GM21723 (cell line): ENCODE results near the gene SLC25A12.
"Not testable (repeated sequence)": the region's sequence is repeated elsewhere in the genome, so short reads cannot be mapped to it uniquely, and the experiment has no call there.

ENCODE experiments used
- ATAC-seq: cut with Tn5 transposase; IDR thresholded peaks from one replicate; pipeline ENCODE4 v1.9.1; 2021; ENCODE audit warnings: mild to moderate bottlenecking, moderate library complexity; ENCODE audit not compliant: unreplicated experiment

Gene SLC25A12

GRCh38 chr2:171893824-171894611, at the start of gene SLC25A12:
TSS of gene SLC25A12 (minus strand) at chr2:171894244. CDS start at chr2:171894214, 30 bp downstream.
- ATAC-seq: peak; percentile 93

- no peak for ATAC-seq
These were observed 47.3 kb upstream of the SLC25A12 start for GRCh38 chr2:171941316-171941699.

GRCh38 chr2:171939743-171940071, 45.7 kb upstream of the SLC25A12 start:
- no peak for ATAC-seq

GRCh38 chr2:171939058-171939742, 45.2 kb upstream of the SLC25A12 start:
- no peak for ATAC-seq

- ATAC-seq: no peak
These were observed 36.3 kb upstream of the SLC25A12 start for GRCh38 chr2:171930385-171930784.

- no peak for ATAC-seq
These were observed 30.3 kb upstream of the SLC25A12 start for GRCh38 chr2:171924170-171924942.

GRCh38 chr2:171923206-171923605, 29.2 kb upstream of the SLC25A12 start:
- no peak for ATAC-seq

GRCh38 chr2:171922230-171923022, 28.4 kb upstream of the SLC25A12 start, which contains the start of gene HAT1:
TSS of gene HAT1 (plus strand) at chr2:171922461. CDS start at chr2:171922501, 40 bp downstream.
- peak; percentile 96 for ATAC-seq

GRCh38 chr2:171921970-171922229, 27.9 kb upstream of the SLC25A12 start:
- ATAC-seq: no peak

GRCh38 chr2:171919453-171919852, 25.4 kb upstream of the SLC25A12 start:
- no peak for ATAC-seq

GRCh38 chr2:171913517-171913916, 19.5 kb upstream of the SLC25A12 start:
- ATAC-seq: no peak

GRCh38 chr2:171910494-171910893, 16.4 kb upstream of the SLC25A12 start:
- ATAC-seq: no peak

GRCh38 chr2:171909266-171909665, 15.2 kb upstream of the SLC25A12 start:
- no peak for ATAC-seq

- ATAC-seq: no peak
These were observed 14.2 kb upstream of the SLC25A12 start for GRCh38 chr2:171908235-171908634.

- no peak for ATAC-seq
These were observed 8.9 kb upstream of the SLC25A12 start for GRCh38 chr2:171902840-171903420.

- ATAC-seq: not testable (repeated sequence)
These were observed 5.7 kb upstream of the SLC25A12 start for GRCh38 chr2:171899623-171900282.

- no peak for ATAC-seq
These were observed 1.7 kb upstream of the SLC25A12 start for GRCh38 chr2:171895786-171896185.

GRCh38 chr2:171894612-171894947, 536 bp upstream of the SLC25A12 start:
- ATAC-seq: no peak

GRCh38 chr2:171893196-171893823, 734 bp downstream of the SLC25A12 start:
- no peak for ATAC-seq

GRCh38 chr2:171889808-171890207, 4.2 kb downstream of the SLC25A12 start:
- ATAC-seq: no peak
